GM10248 (cell line): ENCODE measurements around the gene GPC1.

Experiments
- CTCF ChIA-PET: fragments of 300-600 bp; sonication (Branson Sonifier 250); formaldehyde crosslinking; extraction: SDS; loops from one replicate; lab custom pipeline; 2021; ENCODE audit warnings: antibody characterized with exemption; lab: Yijun Ruan, JAX
- POLR2A ChIA-PET: fragments of 350-650 bp; sonication (Branson Sonifier 250); formaldehyde crosslinking; extraction: SDS; loops from one replicate; lab custom pipeline; 2020; ENCODE audit warnings: antibody characterized with exemption; lab: Yijun Ruan, JAX
- DNase-seq: peaks from one replicate; pipeline ENCODE4 v3.0.0; 2012; ENCODE audit errors: extremely low spot score
- CTCF ChIP-seq: IDR thresholded peaks from 2 replicates; pipeline ENCODE4 v1.5.1; 2012; ENCODE audit warnings: mild to moderate bottlenecking, low read depth; ENCODE audit errors: extremely low read depth, missing control alignments, control extremely low read depth

GPC1 gene

GRCh38 chr2:240413813-240414429 lies 21.5 kb upstream of the GPC1 start:
- TF ChIP-seq CTCF, result no peak
- POLR2A ChIA-PET, result no interaction called here
- CTCF ChIA-PET, result no interaction called here
- no peak for DNase-seq

- no peak for DNase-seq
- CTCF ChIA-PET, result no interaction called here
- POLR2A ChIA-PET, result no interaction called here
- TF ChIP-seq CTCF, result no peak
Observed at GRCh38 chr2:240416821-240417220, 18.6 kb upstream of the GPC1 start.

DNA sequence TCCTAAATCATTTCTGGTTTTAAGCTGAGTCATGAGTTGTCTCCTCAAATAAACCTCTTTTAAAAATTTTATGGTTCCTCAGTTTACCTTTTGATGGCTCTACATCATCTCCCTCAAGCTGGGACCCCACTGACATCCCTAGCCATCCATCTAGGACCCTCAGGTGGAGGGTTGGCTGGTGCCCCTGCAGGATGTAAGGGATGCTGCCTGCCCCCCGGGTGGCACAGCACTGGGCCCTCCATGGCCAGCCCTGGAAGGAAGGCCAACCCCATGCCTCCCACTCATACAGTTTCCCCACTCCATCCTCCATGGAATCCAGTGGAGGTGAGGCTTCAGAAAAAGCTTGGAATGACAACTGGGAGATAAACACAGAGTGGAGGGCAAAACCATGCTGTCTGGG lies 17.2 kb upstream of the GPC1 start:
- no peak for DNase-seq
- ChIA-PET POLR2A (no interaction called here), CTCF (no interaction called here)
- TF ChIP-seq CTCF, result no peak

- CTCF ChIA-PET, result no interaction called here
- TF ChIP-seq CTCF, result no peak
- POLR2A ChIA-PET, result no interaction called here
- no peak for DNase-seq
Observed at GRCh38 chr2:240419271-240419670, 16.2 kb upstream of the GPC1 start.

DNA sequence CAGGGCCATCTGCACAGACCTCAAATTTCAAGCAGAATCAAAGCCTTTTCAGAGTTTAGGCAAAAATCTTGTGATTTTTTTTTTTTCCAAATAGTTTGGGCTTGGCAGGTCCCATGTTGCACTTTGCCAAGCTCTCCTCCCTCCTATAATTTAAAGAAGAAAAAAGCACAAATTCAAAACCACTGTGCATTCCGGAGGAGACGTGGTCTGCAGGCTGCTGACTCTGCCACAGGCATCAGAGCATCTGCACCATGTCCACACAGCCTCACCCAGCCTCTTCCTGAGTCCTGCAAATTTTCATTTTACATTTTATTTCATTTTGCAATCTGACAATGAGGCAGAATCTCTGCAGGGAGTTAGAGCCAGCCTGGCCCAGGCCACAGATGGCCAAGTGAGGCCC lies 15.7 kb upstream of the GPC1 start:
- ChIA-PET CTCF (no interaction called here), POLR2A (no interaction called here)
- no peak for TF ChIP-seq CTCF
- no peak for DNase-seq

- CTCF ChIA-PET, result no interaction called here
- TF ChIP-seq CTCF, result no peak
- POLR2A ChIA-PET, result interaction anchor here (0.6 kb wide), 1 partner anchor 52 kb away, joined by 3 read pairs; no protein-coding TSS in a partner anchor
- no peak for DNase-seq
Observed at GRCh38 chr2:240420206-240421104, 15.0 kb upstream of the GPC1 start.
